Mesenchymal stem cell (in vitro differentiated cells and primary cell): ENCODE measurements around the gene NXNL1.
A peak's percentile ranks its signal among the peaks of the same experiment; 100 is the strongest.

Source experiments
- DNase-seq: peaks from one replicate; pipeline ENCODE4 v3.0.0-alpha.2; 2013
- H2AFZ ChIP-seq: one replicate; pipeline ENCODE4 v1.6.1; 2013; ENCODE audit warnings: low read depth, mild to moderate bottlenecking, control low read depth, inconsistent platforms, low read length, moderate library complexity
- H2AK5ac ChIP-seq: 2 replicates; pipeline ENCODE4 v1.6.1; 2013; ENCODE audit warnings: low read length, moderate library complexity, mild to moderate bottlenecking, inconsistent platforms; ENCODE audit not compliant: severe bottlenecking
- H2BK120ac ChIP-seq: one replicate; pipeline ENCODE4 v1.6.1; 2013; ENCODE audit warnings: low read depth, mild to moderate bottlenecking, inconsistent platforms, low read length, moderate library complexity
- H2BK12ac ChIP-seq, 2 experiments: one replicate each; pipeline ENCODE4 v1.6.1; 2013; ENCODE audit warnings: inconsistent platforms in 2 of 2, low read length in 2 of 2, mild to moderate bottlenecking in 2 of 2, moderate library complexity in 2 of 2, control low read depth in 1 of 2
- H2BK15ac ChIP-seq: one replicate; pipeline ENCODE4 v1.6.1; 2013; ENCODE audit warnings: mild to moderate bottlenecking, low read depth, inconsistent platforms; ENCODE audit not compliant: poor library complexity, severe bottlenecking
- H2BK5ac ChIP-seq: 2 replicates; pipeline ENCODE4 v1.6.1; 2013; ENCODE audit warnings: low read depth, mild to moderate bottlenecking, low read length, control low read depth, inconsistent platforms; ENCODE audit not compliant: poor library complexity, severe bottlenecking
- H3K14ac ChIP-seq, 2 experiments: one replicate each; pipeline ENCODE4 v1.6.1; 2013; ENCODE audit warnings: inconsistent platforms in 2 of 2, low read length in 2 of 2, control low read depth in 1 of 2, mild to moderate bottlenecking in 1 of 2, moderate library complexity in 1 of 2
- H3K18ac ChIP-seq, 2 experiments: one replicate each; pipeline ENCODE4 v1.6.1; 2013; ENCODE audit warnings: inconsistent platforms in 2 of 2, low read length in 2 of 2, control low read depth in 1 of 2, low read depth in 1 of 2, mild to moderate bottlenecking in 1 of 2
- H3K23ac ChIP-seq, 2 experiments: one replicate each; pipeline ENCODE4 v1.6.1; 2013; ENCODE audit warnings: inconsistent platforms in 2 of 2, low read length in 2 of 2, mild to moderate bottlenecking in 2 of 2, moderate library complexity in 2 of 2, control low read depth in 1 of 2
- H3K27ac ChIP-seq: 2 replicates; pipeline ENCODE4 v1.5.1; 2013; ENCODE audit warnings: mild to moderate bottlenecking, moderate library complexity, low read length, control low read depth, inconsistent platforms; ENCODE audit not compliant: poor library complexity, severe bottlenecking
- H3K27me3 ChIP-seq, 2 experiments: 2 replicates each; pipeline versions ENCODE4 v1.6.1 to v1.7.0; 2013; ENCODE audit warnings: low read length in 2 of 2, mild to moderate bottlenecking in 2 of 2, moderate library complexity in 2 of 2, control low read depth in 1 of 2, inconsistent platforms in 1 of 2; ENCODE audit not compliant: control insufficient read depth in 1 of 2, insufficient read depth in 1 of 2
- H3K36me3 ChIP-seq, 2 experiments: 2 replicates each; pipeline versions ENCODE4 v1.6.1 to v1.7.0; 2013; ENCODE audit warnings: low read length in 2 of 2, control low read depth in 1 of 2, inconsistent platforms in 1 of 2, low read depth in 1 of 2, mild to moderate bottlenecking in 1 of 2; ENCODE audit not compliant: insufficient read depth in 2 of 2, control insufficient read depth in 1 of 2
- H3K4ac ChIP-seq, 2 experiments: one replicate each; pipeline ENCODE4 v1.6.1; 2013; ENCODE audit warnings: inconsistent platforms in 2 of 2, low read length in 2 of 2, mild to moderate bottlenecking in 2 of 2, moderate library complexity in 2 of 2, control low read depth in 1 of 2, low read depth in 1 of 2
- H3K4me1 ChIP-seq: 2 replicates; pipeline ENCODE4 v1.6.1; 2013; ENCODE audit warnings: low read depth, low read length, control low read depth; ENCODE audit not compliant: control insufficient read depth, insufficient read depth
- H3K4me2 ChIP-seq: 2 replicates; pipeline ENCODE4 v1.6.1; 2013; ENCODE audit warnings: low read length, mild to moderate bottlenecking, inconsistent platforms; ENCODE audit not compliant: poor library complexity, severe bottlenecking
- H3K4me3 ChIP-seq, 2 experiments: 2 replicates each; pipeline versions ENCODE4 v1.5.1 to v1.7.0; 2013; ENCODE audit warnings: low read length in 2 of 2, mild to moderate bottlenecking in 2 of 2, control low read depth in 1 of 2, low read depth in 1 of 2; ENCODE audit not compliant: insufficient read depth in 1 of 2
- H3K79me1 ChIP-seq: replicated peaks from 2 replicates; pipeline ENCODE4 v1.6.1; 2013; ENCODE audit warnings: mild to moderate bottlenecking, control low read depth, low read length, inconsistent platforms; ENCODE audit not compliant: poor library complexity, severe bottlenecking
- H3K9ac ChIP-seq: 2 replicates; pipeline ENCODE4 v1.7.0; 2013; ENCODE audit warnings: mild to moderate bottlenecking, low read length, moderate library complexity
- H3K9me3 ChIP-seq: 2 replicates; pipeline ENCODE4 v1.7.0; 2013; ENCODE audit warnings: mild to moderate bottlenecking, low read length; ENCODE audit not compliant: control insufficient read depth
- H4K8ac ChIP-seq: one replicate; pipeline ENCODE4 v1.6.1; 2013; ENCODE audit warnings: inconsistent platforms, mild to moderate bottlenecking, low read length, moderate library complexity
- H4K91ac ChIP-seq: one replicate; pipeline ENCODE4 v1.6.1; 2013; ENCODE audit warnings: mild to moderate bottlenecking, low read length, inconsistent platforms
- WGBS: methylation state at CpG from one replicate; pipeline ENCODE4 v1.1.7; 2013; ENCODE audit warnings: mixed read lengths; 5-methylcytosine and 5-hydroxymethylcytosine counted together

NXNL1 gene

GRCh38 chr19:17484520-17485185, 23.9 kb upstream of the NXNL1 start:
- H2BK5ac ChIP-seq, result no peak overlapping the region
- no peak overlapping the region for H3K9ac ChIP-seq
- no peak overlapping the region for H2BK12ac ChIP-seq
- H4K91ac ChIP-seq, result no peak overlapping the region
- no peak overlapping the region for H3K18ac ChIP-seq
- H3K23ac ChIP-seq, result peak overlapping the region in 1 of 2 experiments; percentile 76
- no peaks in the 10 kb centered on the region for H3K9me3 ChIP-seq
- H2AK5ac ChIP-seq, result no peak overlapping the region
- peaks cover 24 to 30% of the 10 kb centered on the region in 2 experiments for H3K36me3 ChIP-seq
- no peak overlapping the region for H2BK120ac ChIP-seq
- H3K4me1 ChIP-seq, result peaks cover 13% of the 10 kb centered on the region
- H3K4me2 ChIP-seq, result no peak overlapping the region
- DNase-seq, result no peak
- no peak overlapping the region for H2AFZ ChIP-seq
- 97% methylated on average over 5 of the region's 6 CpGs for WGBS
- no peak overlapping the region for H2BK15ac ChIP-seq
- no peak overlapping the region for H3K4ac ChIP-seq
- no peak overlapping the region for H4K8ac ChIP-seq
- peaks cover 44% of the 10 kb centered on the region for H3K79me1 ChIP-seq
- H3K27ac ChIP-seq, result no peak overlapping the region
- H3K4me3 ChIP-seq, result no peak overlapping the region
- H3K14ac ChIP-seq, result no peak overlapping the region
- H3K27me3 ChIP-seq, result no peaks in the 10 kb centered on the region

GRCh38 chr19:17483605-17484002, 22.9 kb upstream of the NXNL1 start:
- peaks cover 16 to 26% of the 10 kb centered on the region in 2 experiments for H3K36me3 ChIP-seq
- H3K4ac ChIP-seq, result no peak overlapping the region
- no peak overlapping the region for H2BK15ac ChIP-seq
- H3K4me1 ChIP-seq, result peaks cover 13% of the 10 kb centered on the region
- H2AFZ ChIP-seq, result no peak overlapping the region
- H3K23ac ChIP-seq, result no peak overlapping the region
- no peaks in the 10 kb centered on the region for H3K9me3 ChIP-seq
- no peaks in the 10 kb centered on the region for H3K27me3 ChIP-seq
- H2BK12ac ChIP-seq, result no peak overlapping the region
- no peak overlapping the region for H3K4me2 ChIP-seq
- no peak overlapping the region for H3K9ac ChIP-seq
- no peak overlapping the region for H3K14ac ChIP-seq
- no peak overlapping the region for H2BK5ac ChIP-seq
- H3K27ac ChIP-seq, result no peak overlapping the region
- peaks cover 44% of the 10 kb centered on the region for H3K79me1 ChIP-seq
- H3K4me3 ChIP-seq, result no peak overlapping the region
- no peak overlapping the region for H2AK5ac ChIP-seq
- no peak for DNase-seq
- no peak overlapping the region for H4K8ac ChIP-seq
- H3K18ac ChIP-seq, result no peak overlapping the region
- WGBS, result 97% methylated on average over 10 of the region's 10 CpGs
- H2BK120ac ChIP-seq, result no peak overlapping the region
- no peak overlapping the region for H4K91ac ChIP-seq

GRCh38 chr19:17482877-17483604, 22.3 kb upstream of the NXNL1 start:
- no peaks in the 10 kb centered on the region for H3K27me3 ChIP-seq
- no peak overlapping the region for H3K18ac ChIP-seq
- H4K91ac ChIP-seq, result no peak overlapping the region
- no peak for DNase-seq
- H2BK15ac ChIP-seq, result no peak overlapping the region
- peaks cover 12 to 23% of the 10 kb centered on the region in 2 experiments for H3K36me3 ChIP-seq
- H3K14ac ChIP-seq, result no peak overlapping the region
- H3K4me2 ChIP-seq, result no peak overlapping the region
- no peak overlapping the region for H3K23ac ChIP-seq
- H3K4me3 ChIP-seq, result no peak overlapping the region
- peaks cover 41% of the 10 kb centered on the region for H3K79me1 ChIP-seq
- H3K27ac ChIP-seq, result no peak overlapping the region
- no peak overlapping the region for H2AK5ac ChIP-seq
- WGBS, result 84% methylated on average over 3 of the region's 3 CpGs
- H3K9me3 ChIP-seq, result no peaks in the 10 kb centered on the region
- H3K4me1 ChIP-seq, result peaks cover 9% of the 10 kb centered on the region
- no peak overlapping the region for H2BK12ac ChIP-seq
- H2BK5ac ChIP-seq, result no peak overlapping the region
- H2AFZ ChIP-seq, result no peak overlapping the region
- no peak overlapping the region for H3K9ac ChIP-seq
- no peak overlapping the region for H2BK120ac ChIP-seq
- no peak overlapping the region for H4K8ac ChIP-seq
- H3K4ac ChIP-seq, result no peak overlapping the region

- no peak overlapping the region for H2BK12ac ChIP-seq
- no peak overlapping the region for H3K14ac ChIP-seq
- H2AFZ ChIP-seq, result no peak overlapping the region
- H4K91ac ChIP-seq, result no peak overlapping the region
- no peak overlapping the region for H3K27ac ChIP-seq
- no peaks in the 10 kb centered on the region for H3K9me3 ChIP-seq
- no peak overlapping the region for H3K18ac ChIP-seq
- peaks cover 42% of the 10 kb centered on the region for H3K79me1 ChIP-seq
- H3K4me3 ChIP-seq, result no peak overlapping the region
- H3K9ac ChIP-seq, result no peak overlapping the region
- peaks cover 5 to 13% of the 10 kb centered on the region in 2 experiments for H3K36me3 ChIP-seq
- H2AK5ac ChIP-seq, result no peak overlapping the region
- no peak overlapping the region for H3K4me2 ChIP-seq
- H2BK120ac ChIP-seq, result no peak overlapping the region
- H2BK15ac ChIP-seq, result no peak overlapping the region
- H3K23ac ChIP-seq, result no peak overlapping the region
- peaks cover 11% of the 10 kb centered on the region for H3K4me1 ChIP-seq
- WGBS, result 94% methylated on average over 13 of the region's 13 CpGs
- DNase-seq, result no peak
- no peak overlapping the region for H3K4ac ChIP-seq
- no peak overlapping the region for H2BK5ac ChIP-seq
- no peak overlapping the region for H4K8ac ChIP-seq
- no peaks in the 10 kb centered on the region for H3K27me3 ChIP-seq
Measured at GRCh38 chr19:17481986-17482385, 21.3 kb upstream of the NXNL1 start.
